ENCODE data around the gene GRID1.

DNA sequence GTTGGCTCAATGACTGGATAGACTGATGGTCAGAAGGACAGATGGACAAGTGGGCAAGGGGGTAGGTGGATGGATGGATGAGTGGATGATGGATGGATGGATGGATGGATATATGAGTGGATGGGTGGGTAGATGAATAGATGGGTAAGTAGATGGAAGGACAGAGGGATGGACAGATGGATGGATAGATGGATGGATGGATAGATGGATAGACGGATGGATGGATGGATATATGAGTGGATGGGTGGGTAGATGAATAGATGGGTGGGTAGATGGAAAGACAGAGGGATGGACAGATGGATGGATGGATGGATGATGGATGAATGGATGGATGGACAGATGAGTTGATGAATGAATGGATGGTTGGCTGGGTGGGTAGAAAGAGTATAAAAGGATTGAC, 119.5 kb downstream of the GRID1 start:
- TF ChIP-seq POLR2A (IDR thresholded peaks at IDR 0.05), result no peak
- TF ChIP-seq, protein P1, sequence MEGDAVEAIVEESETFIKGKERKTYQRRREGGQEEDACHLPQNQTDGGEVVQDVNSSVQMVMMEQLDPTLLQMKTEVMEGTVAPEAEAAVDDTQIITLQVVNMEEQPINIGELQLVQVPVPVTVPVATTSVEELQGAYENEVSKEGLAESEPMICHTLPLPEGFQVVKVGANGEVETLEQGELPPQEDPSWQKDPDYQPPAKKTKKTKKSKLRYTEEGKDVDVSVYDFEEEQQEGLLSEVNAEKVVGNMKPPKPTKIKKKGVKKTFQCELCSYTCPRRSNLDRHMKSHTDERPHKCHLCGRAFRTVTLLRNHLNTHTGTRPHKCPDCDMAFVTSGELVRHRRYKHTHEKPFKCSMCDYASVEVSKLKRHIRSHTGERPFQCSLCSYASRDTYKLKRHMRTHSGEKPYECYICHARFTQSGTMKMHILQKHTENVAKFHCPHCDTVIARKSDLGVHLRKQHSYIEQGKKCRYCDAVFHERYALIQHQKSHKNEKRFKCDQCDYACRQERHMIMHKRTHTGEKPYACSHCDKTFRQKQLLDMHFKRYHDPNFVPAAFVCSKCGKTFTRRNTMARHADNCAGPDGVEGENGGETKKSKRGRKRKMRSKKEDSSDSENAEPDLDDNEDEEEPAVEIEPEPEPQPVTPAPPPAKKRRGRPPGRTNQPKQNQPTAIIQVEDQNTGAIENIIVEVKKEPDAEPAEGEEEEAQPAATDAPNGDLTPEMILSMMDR (IDR thresholded peaks at IDR 0.05), result no peak

Data from lower leg skin (tissue), 3 donors.